HG03139 (cell line): ENCODE data around the gene MISP.

Experiments used
- ATAC-seq: cut with Tn5 transposase; IDR thresholded peaks from one replicate; pipeline ENCODE4 v1.9.1; 2021; ENCODE audit not compliant: unreplicated experiment

Gene MISP

GRCh38 chr19:795691-796581, 45.0 kb downstream of the MISP start:
- no peak for ATAC-seq

- peak; percentile 70 for ATAC-seq
Observed at GRCh38 chr19:796692-797527, 46.0 kb downstream of the MISP start, which contains the start of gene PTBP1. Gene PTBP1, plus strand, starts transcription at chr19:797452. Its CDS starts 46 bp downstream, at chr19:797498.

GRCh38 chr19:797528-798414, 46.9 kb downstream of the MISP start:
- peak; percentile 36 for ATAC-seq

- no peak for ATAC-seq
Observed at GRCh38 chr19:798415-799075, 47.6 kb downstream of the MISP start.

GRCh38 chr19:799076-799881, 48.4 kb downstream of the MISP start:
- no peak for ATAC-seq

- ATAC-seq = no peak
Observed at GRCh38 chr19:800360-801029, 49.6 kb downstream of the MISP start.

- no peak for ATAC-seq
Observed at GRCh38 chr19:801030-801860, 50.3 kb downstream of the MISP start.

GRCh38 chr19:801861-802497, 51.1 kb downstream of the MISP start:
- ATAC-seq = no peak

GRCh38 chr19:802498-803098, 51.7 kb downstream of the MISP start:
- no peak for ATAC-seq

GRCh38 chr19:803099-803561, 52.2 kb downstream of the MISP start:
- ATAC-seq = no peak

GRCh38 chr19:803686-804418, 52.9 kb downstream of the MISP start:
- no peak for ATAC-seq

GRCh38 chr19:804419-805165, 53.7 kb downstream of the MISP start:
- ATAC-seq = no peak

GRCh38 chr19:805166-805551, 54.2 kb downstream of the MISP start:
- no peak for ATAC-seq

- ATAC-seq = no peak
Observed at GRCh38 chr19:805600-806550, 55.0 kb downstream of the MISP start.
